C4-2B (cell line): Measurements from ENCODE around the gene ARMC9.

Experiments
- CTCF ChIP-seq: fragments of 450-650 bp; conservative IDR thresholded peaks from 2 replicates; pipeline ENCODE4 v1.5.1; 2017; ENCODE audit warnings: mild to moderate bottlenecking
- ZFX ChIP-seq: fragments of 450-650 bp; IDR thresholded peaks from 2 replicates; pipeline ENCODE4 v1.6.1; 2017

DNA sequence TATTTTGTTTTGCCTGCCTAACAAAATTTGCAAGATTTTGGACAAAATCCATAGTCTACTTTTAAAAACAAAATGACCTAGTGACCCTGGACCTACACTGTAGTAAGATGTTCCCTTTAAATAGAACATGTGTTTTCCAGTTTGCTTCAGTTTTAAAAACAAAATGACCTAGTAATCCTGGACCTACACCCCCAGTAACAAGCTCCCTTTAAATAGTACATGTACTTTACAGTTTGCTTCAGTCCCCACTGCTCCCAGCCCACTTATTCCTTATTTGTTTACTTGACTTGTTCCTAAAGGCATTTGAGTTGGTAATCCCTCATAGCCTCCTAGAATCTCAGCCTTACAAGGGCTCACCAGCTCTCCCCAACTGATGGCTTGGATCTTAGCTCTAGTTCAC lies 39.1 kb upstream of the ARMC9 start:
- TF ChIP-seq CTCF: no peak
- TF ChIP-seq ZFX: no peak
